K562 treated with DMSO at 1 percent for 12 hours (cell line): ENCODE measurements around the gene C16orf90. TPM values are rescaled to one million over a fixed set of nuclear protein-coding genes. Genes with fewer than 3 reads are reported as not detected.

Experiments
- total RNA-seq: library from RNA; unstranded; fragments of 300-600 nt; gene quantifications from 2 replicates; pipeline ENCODE4 v1.2.3, GENCODE V29; 2022; ENCODE audit not compliant: insufficient read depth

C16orf90 gene
- not detected in 2 replicates for total RNA-seq

GRCh38 chr16:3495176-3495575 lies at the start of gene C16orf90:
Gene C16orf90 (minus strand): TSS chr16:3495489. CDS start chr16:3495421, 68 bp downstream.

Other genes starting within 250 kb of the C16orf90 start
- not detected in 2 replicates for gene MEFV, start 238.9 kb downstream of the C16orf90 start, total RNA-seq
- gene ZNF263, start 212.0 kb downstream of the C16orf90 start, total RNA-seq = 36.1 and 40.4 TPM in 2 replicates
- gene TIGD7, start 190.1 kb downstream of the C16orf90 start, total RNA-seq = 1.2 and 3.8 TPM in 2 replicates
- 4.2 and 10.1 TPM in 2 replicates for gene ZNF75A, start 190.0 kb downstream of the C16orf90 start, total RNA-seq
- gene OR2C1, start 139.6 kb downstream of the C16orf90 start, total RNA-seq = not detected in 2 replicates
- gene ZSCAN32, start 94.5 kb downstream of the C16orf90 start, total RNA-seq = 6.8 and 15.8 TPM in 2 replicates
- gene ZNF174, start 94.3 kb downstream of the C16orf90 start, total RNA-seq = 13.1 and 21.1 TPM in 2 replicates
- gene ZNF597, start 52.0 kb downstream of the C16orf90 start, total RNA-seq = 0.47 TPM in 1 of 2 replicates, not detected in the other
- gene NAA60, start 51.8 kb downstream of the C16orf90 start, total RNA-seq = 36.0 and 48.2 TPM in 2 replicates
- 2.1 and 5.0 TPM in 2 replicates for gene CLUAP1, start 5.5 kb upstream of the C16orf90 start, total RNA-seq
- gene NLRC3, start 81.9 kb upstream of the C16orf90 start, total RNA-seq = not detected in 2 replicates
- gene SLX4, start 116.1 kb upstream of the C16orf90 start, total RNA-seq = 1.6 and 7.7 TPM in 2 replicates
- 7.3 and 37.4 TPM in 2 replicates for gene DNASE1, start 159.2 kb upstream of the C16orf90 start, total RNA-seq
- gene TRAP1, start 222.0 kb upstream of the C16orf90 start, total RNA-seq = 127 and 147 TPM in 2 replicates